GM10847 (cell line): ENCODE results near the gene KMT5B.

Source experiments
- POLR2A ChIP-seq: IDR thresholded peaks from 2 replicates; pipeline ENCODE4 v1.6.1; 2011; ENCODE audit not compliant: insufficient read length; ENCODE audit errors: extremely low read depth

Gene KMT5B

GRCh38 chr11:68199295-68199987, 13.7 kb downstream of the KMT5B start:
- no peak for TF ChIP-seq POLR2A

DNA sequence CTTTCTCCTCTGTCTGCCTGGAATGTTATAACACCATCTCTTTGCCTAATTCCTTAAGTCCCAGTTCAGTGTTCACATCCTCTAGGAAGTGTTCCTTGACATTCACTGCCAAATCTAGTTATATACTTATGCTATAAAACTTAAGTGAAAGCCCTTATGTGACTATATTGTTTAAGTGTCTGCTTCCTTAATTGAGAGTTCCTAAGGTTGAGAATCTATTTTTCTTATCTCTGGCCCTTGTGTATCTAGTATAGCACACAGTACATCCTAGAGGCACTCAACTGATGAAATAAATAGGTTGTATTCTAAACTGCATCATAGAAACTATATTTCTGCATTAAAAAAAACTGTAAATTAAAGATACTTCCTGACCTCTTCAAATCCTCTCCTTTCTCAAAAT, 16.9 kb downstream of the KMT5B start:
- no peak for TF ChIP-seq POLR2A

DNA sequence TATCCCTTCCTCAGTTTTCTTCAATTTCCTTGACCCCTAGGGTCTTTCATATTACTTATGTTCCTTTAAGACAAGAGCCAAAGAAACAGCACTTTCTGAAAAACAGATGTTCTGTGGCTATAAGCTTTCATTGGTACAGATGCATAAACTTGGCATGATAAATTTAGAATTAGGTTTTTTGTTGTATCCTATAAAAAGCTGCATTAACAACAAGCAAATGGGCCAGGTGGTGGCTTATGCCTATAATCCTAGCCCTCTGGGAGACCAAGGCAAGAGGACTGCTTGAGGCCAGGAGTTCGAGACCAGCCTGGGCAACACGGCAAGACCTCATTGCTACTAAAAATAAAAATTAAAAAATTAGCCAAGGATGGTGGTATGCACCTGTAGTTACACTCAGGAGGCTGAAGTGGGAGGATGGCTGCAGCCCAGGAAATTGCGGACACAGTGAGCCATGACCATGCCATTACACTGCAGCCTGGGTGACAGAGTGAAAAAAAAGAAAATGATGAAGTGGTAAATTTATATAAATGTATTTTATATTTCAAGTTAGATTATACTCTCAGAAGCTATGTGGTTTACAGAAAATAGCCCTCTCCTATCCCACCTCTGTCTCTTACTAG, 18.3 kb downstream of the KMT5B start:
- no peak for TF ChIP-seq POLR2A

- no peak for TF ChIP-seq POLR2A
Observed at GRCh38 chr11:68193018-68193417, 20.1 kb downstream of the KMT5B start.

GRCh38 chr11:68191661-68192579, 21.2 kb downstream of the KMT5B start:
- TF ChIP-seq POLR2A, result no peak

DNA sequence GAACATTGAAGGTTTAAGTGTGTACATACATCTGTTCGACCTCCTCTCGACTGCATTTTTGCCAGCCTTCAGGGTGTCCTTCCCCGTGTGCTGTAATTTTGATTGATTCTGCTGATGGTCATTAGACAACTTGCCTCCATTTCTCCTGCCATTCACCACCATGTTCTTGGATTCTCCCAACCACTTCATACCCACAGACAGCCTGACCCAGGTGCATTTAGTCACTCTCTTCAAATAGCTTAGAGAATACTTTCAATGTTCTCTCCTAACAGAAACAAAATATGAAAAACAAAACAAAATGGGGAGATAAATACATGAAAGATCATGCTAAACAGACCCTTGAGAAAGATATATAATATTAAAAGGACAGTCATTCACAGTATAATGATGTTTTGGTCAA, 23.2 kb downstream of the KMT5B start:
- TF ChIP-seq POLR2A, result no peak

DNA sequence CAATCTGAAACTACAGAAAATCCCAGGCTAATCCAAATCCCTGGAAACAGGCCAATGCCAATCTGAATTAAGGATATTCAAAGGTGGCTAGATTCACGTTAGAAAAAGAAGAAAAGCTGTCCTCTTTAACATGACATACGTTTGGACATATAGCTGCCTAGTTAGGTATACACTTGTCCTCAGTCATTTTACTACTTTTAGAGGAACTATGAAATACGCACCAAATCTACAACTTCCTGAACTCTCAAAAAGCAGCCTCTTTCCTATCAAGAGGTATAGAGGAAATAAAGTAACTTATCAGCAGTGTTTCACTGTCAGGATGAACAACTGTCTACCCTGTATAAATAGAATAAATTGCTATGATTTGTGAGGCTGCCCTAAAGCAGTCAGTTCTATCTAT, 24.0 kb downstream of the KMT5B start:
- no peak for TF ChIP-seq POLR2A

- TF ChIP-seq POLR2A, result no peak
Observed at GRCh38 chr11:68186061-68186460, 27.0 kb downstream of the KMT5B start.

DNA sequence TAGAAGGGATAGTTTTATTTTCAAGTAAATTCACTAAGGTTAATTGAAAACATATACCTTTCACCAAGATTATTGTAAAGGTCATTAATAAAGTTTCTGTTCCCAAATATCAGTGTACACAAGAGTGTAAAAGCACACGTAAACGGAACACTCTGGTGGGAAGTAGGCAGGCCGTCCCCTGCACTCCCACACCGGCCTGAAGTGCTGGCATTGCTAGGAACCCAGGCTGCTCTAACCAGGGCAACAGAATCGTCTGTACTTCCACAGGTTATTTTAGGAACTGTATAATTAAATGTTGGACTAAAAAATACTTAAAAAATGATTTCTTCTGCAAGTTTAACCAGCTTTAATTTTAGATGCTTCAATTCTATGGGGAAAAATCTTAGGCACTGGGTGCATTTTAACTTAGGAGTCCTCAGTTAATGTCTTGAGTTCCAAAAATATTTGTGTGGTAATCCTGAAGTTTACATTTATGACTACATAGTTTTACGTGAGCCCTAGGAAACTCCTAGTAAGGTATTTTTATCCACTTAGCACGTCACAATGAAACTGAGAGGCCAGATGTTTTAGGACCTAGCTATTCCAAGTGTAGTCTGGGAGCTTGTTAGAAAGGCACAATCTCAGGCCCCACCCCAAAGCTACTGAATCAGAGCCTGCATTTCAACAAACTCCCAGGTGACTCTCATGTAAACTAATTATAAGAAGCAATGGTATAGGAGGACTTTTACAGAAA, 31.2 kb downstream of the KMT5B start:
- no peak for TF ChIP-seq POLR2A

DNA sequence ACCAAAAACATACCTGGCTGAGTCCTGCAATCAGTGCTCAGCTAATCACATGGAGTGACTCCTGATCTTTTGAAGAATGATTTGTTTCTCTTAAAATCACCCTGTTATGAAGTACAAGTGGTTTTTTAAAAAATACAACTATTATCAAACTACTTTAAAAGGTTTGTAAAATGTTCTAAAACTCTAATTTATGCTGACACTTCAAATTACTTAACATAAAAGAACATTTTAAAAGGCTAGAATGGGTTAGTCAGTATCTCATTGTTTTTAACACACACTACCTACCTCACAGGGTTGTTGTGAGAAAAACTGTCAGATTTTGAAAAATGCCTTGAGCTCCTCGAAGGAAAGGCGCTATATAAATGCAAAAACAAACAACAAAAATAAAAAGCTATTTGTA, 33.2 kb downstream of the KMT5B start:
- no peak for TF ChIP-seq POLR2A

GRCh38 chr11:68177877-68178276, 35.2 kb downstream of the KMT5B start:
- no peak for TF ChIP-seq POLR2A

DNA sequence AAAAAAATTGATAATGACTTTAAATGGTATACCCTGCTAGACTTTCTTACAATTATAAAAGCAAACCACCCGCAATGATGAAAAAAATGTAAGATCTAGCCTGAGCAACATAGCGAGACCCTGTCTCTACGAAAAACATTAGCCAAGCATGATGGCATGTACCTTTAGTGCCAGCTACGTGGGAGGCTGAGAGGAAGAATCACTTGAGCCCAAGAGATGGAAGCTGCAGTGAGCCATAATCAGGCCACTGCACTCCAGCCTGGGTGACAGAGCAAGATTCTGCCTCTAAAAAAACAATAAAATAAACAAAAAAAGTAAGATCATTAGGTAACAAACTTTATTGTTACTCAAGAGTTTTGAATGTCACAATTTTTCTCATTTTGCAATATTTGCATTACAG, 39.2 kb downstream of the KMT5B start:
- TF ChIP-seq POLR2A, result no peak

- no peak for TF ChIP-seq POLR2A
Observed at GRCh38 chr11:68169442-68169841, 43.7 kb downstream of the KMT5B start.

GRCh38 chr11:68168694-68169093, 44.4 kb downstream of the KMT5B start:
- no peak for TF ChIP-seq POLR2A

GRCh38 chr11:68167474-68167873, 45.6 kb downstream of the KMT5B start:
- TF ChIP-seq POLR2A, result no peak

- TF ChIP-seq POLR2A, result no peak
Observed at GRCh38 chr11:68166969-68167368, 46.1 kb downstream of the KMT5B start.

DNA sequence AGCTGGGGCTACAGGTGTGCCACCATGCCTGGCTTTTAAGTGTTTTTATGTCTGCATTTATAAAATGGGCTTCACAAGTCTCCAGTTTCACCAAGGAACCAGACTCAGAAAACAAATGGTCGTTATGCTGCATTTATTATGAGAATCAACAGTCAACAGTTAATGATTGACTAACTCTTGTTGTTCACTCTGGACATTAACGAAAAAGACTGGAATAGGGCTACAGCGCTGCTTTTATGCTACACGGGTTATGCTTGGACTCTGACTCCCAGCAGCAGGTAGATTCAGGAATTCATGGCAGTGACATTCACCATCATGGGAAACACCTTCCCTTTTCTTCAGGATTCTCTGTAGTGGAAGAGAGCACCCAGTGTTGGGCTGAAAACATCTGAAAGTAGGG, 47.5 kb downstream of the KMT5B start:
- no peak for TF ChIP-seq POLR2A
